NCI-H2196 treated with DMSO at 0.1 percent for 48 hours (cell line): ENCODE measurements around the gene SNRPF.

ENCODE experiments used
- DNase-seq: peaks from one replicate; lab custom pipeline; 2025; ENCODE audit not compliant: unreplicated experiment; lab: John Stamatoyannopoulos, UW

Gene SNRPF

DNA sequence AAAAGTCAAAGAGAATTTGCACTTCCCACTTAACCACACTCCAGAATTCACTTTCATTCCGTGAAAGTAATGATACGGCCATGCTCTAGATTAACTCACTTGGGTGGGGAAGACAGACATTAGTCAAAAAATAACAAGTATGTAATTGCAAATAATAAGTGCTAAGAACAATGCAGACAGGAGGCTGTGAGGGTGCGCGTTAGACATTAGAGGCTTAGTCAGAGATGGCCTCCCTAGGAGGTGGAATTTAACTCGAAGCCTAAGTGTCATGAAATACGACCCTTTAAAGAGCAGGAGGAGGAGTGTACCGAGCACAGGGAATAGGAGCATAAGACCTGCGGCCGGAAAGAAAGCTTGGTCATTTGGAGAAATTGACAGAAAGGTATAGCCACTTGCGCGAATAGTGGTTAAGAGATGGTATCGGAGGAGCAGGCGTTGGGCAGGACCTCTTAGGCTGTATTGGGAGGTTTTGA, 628 bp downstream of the SNRPF start:
- no peak for DNase-seq

- no peak for DNase-seq
Observed at GRCh38 chr12:95859947-95860850, 1.4 kb downstream of the SNRPF start.

GRCh38 chr12:95862038-95862437, 3.3 kb downstream of the SNRPF start:
- no peak for DNase-seq

GRCh38 chr12:95863337-95863736, 4.6 kb downstream of the SNRPF start:
- no peak for DNase-seq

DNA sequence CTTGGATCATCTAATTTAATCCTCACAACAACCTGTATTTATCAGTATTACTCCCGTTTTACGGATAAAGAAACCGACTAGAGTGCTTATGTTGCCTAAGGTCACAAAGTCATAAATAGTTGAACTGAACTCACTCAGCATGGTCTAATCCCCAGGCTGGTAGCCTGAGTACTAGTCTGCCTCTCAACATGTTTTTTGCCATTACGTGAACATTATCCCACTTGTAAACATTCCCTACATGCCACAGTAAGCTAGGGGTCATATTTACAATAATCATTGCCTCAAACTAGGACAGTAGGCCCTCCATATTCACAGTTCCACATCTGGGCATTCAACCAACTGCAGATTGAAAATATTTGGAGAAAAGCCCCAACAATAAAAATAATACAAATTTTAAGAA, 12.1 kb downstream of the SNRPF start:
- no peak for DNase-seq

DNA sequence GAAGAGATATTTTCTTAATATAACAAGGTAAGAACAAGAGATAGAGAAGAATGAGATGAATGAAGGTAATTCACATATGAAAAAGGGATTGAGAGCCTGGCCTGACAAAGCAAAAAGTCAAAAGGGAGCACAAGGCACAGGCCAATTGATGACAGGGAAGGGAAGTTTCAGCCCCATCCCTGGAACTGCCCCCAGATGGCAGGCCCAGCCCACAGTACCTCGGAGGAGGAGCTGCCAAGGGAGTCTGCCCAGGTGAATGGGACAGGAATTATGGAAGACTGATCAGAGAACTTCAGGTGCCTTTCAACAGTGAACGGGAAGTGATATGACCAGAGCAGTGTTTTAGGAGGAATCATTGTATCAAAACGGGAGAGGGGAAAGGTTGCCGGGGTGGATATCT, 15.7 kb downstream of the SNRPF start:
- DNase-seq: no peak

- no peak for DNase-seq
Observed at GRCh38 chr12:95877622-95878021, 18.9 kb downstream of the SNRPF start.

GRCh38 chr12:95880895-95881294, 22.1 kb downstream of the SNRPF start:
- DNase-seq: no peak

DNA sequence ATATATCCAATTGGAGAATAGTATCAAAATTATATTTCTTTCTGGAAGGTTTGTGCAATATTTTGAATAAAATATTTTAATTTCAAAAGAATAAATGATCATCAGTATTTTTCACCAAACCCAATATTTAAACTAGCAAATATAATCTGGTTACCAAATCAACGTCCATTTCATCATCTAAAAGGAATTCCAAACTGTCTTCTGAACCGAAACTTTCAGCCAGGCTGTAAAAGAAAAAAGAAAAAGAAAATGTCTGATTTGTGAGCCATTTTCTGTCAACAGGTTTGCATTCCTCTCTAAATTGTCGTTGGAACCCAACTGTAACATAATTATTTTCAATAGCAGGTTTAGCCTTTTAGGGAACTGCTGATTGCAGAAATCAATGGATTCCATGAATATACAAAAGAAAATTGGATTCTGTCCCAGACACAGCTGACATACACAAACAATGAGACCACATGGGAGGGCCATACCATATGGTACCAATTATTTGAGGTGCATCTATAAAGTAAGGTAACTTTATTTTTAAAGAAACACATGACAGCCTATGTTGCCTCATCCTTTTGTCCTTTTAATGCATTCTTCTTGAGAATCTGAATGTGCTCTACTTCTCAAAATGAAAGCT, 22.7 kb downstream of the SNRPF start:
- no peak for DNase-seq

- no peak for DNase-seq
Observed at GRCh38 chr12:95882080-95882479, 23.3 kb downstream of the SNRPF start.

GRCh38 chr12:95882873-95883272, 24.1 kb downstream of the SNRPF start:
- no peak for DNase-seq

GRCh38 chr12:95884998-95885397, 26.2 kb downstream of the SNRPF start:
- no peak for DNase-seq

- DNase-seq: no peak
Observed at GRCh38 chr12:95887311-95887710, 28.6 kb downstream of the SNRPF start.

DNA sequence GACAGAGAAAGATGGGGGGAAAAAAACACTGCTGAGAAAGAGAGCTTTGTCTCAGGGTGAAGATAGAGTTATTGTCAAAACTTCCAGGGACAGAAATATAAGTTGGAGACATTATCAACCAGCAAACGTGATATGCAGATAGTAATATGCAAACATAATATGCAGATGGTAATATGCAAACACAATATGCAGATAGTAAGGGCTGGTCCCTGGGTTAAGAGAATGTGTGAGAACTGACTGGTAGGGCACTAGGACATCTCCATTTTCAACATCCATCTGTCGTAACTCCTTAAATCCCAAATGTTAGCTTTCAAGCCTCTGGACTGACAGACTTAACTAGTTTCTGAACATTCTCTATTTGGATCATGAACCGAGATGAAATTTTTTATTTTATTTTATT, 32.2 kb downstream of the SNRPF start:
- no peak for DNase-seq

GRCh38 chr12:95896846-95897245, 38.1 kb downstream of the SNRPF start:
- no peak for DNase-seq

GRCh38 chr12:95898081-95898480, 39.3 kb downstream of the SNRPF start:
- DNase-seq: no peak

GRCh38 chr12:95908573-95908972, 49.8 kb downstream of the SNRPF start:
- no peak for DNase-seq

DNA sequence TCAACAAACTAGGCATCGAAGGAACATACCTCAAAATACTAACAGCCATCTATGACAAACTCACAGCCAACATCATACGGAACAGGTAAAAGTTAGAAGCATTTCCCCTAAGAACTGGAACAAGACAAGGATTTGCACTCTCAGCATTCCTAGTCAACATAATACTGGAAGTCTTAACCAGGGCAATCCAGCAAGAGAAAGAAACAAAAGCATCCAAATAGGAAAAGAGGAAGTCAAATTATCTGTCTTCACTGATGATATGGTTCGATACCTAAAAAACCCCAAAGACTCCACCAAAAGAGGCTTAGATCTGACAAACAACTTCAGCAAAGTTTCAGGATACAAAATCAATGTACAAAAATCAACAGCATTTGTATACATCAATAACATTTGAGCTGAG, 51.1 kb downstream of the SNRPF start:
- no peak for DNase-seq
